Spleen (tissue), 11 donors: ENCODE data around the gene MKRN2. TPM values are rescaled to one million over a fixed set of nuclear protein-coding genes. Genes with fewer than 3 reads are reported as not detected.

Experiments
- DNase-seq: peaks from one replicate; pipeline ENCODE4 v3.0.0-alpha.2; 2020
- H3K27ac ChIP-seq, 8 donors: fragments of 200-600 bp; sonication (generic) in 7 of 8; 1 replicate in 4 of 8; 2 replicates in 4 of 8; pipeline versions ENCODE4 v1.5.0 to v1.8.0; 2016 to 2021; ENCODE audit warnings: inconsistent platforms in 4 of 8, mild to moderate bottlenecking in 4 of 8, moderate library complexity in 1 of 8
- H3K27me3 ChIP-seq, 7 donors: fragments of 200-600 bp; sonication (generic) in 6 of 7; replicated peaks in 1 of 7; 1 replicate in 4 of 7; 2 replicates in 3 of 7; pipeline versions ENCODE4 v1.5.0 to v1.8.0; 2016 to 2021; ENCODE audit warnings: inconsistent platforms in 3 of 7, mild to moderate bottlenecking in 1 of 7
- H3K36me3 ChIP-seq, 6 donors: fragments of 200-600 bp; sonication (generic) in 5 of 6; 1 replicate in 4 of 6; 2 replicates in 2 of 6; pipeline versions ENCODE4 v1.5.0 to v1.8.0; 2016 to 2021; ENCODE audit warnings: inconsistent platforms in 2 of 6
- H3K4me1 ChIP-seq, 6 donors: fragments of 200-600 bp; sonication (generic) in 5 of 6; 1 replicate in 3 of 6; 2 replicates in 3 of 6; pipeline versions ENCODE4 v1.5.0 to v1.8.0; 2016 to 2021; ENCODE audit warnings: inconsistent platforms in 3 of 6
- H3K4me3 ChIP-seq, 8 donors: fragments of 200-600 bp; sonication (generic) in 7 of 8; 1 replicate in 4 of 8; 2 replicates in 4 of 8; pipeline versions ENCODE4 v1.5.0 to v1.8.0; 2016 to 2021; ENCODE audit warnings: inconsistent platforms in 4 of 8, mild to moderate bottlenecking in 4 of 8, moderate library complexity in 2 of 8
- H3K9me3 ChIP-seq, 8 donors: fragments of 200-600 bp; sonication (generic) in 7 of 8; 1 replicate in 4 of 8; 2 replicates in 4 of 8; pipeline versions ENCODE4 v1.5.0 to v1.8.0; 2016 to 2021; ENCODE audit warnings: inconsistent platforms in 4 of 8
- CTCF ChIP-seq, 11 experiments: fragments of 200-600 bp in 7 of 11; fragments of 450-650 bp in 4 of 11; sonication (generic) in 4 of 11; IDR thresholded peaks in 8 of 11; conservative IDR thresholded peaks in 3 of 11; 1 replicate in 7 of 11; 2 replicates in 4 of 11; pipeline versions ENCODE4 v1.4.0 to v1.8.0; 2016 to 2021; ENCODE audit warnings: antibody characterized with exemption in 11 of 11, inconsistent platforms in 4 of 11, mild to moderate bottlenecking in 1 of 11
- POLR2A ChIP-seq, 3 donors: fragments of 450-650 bp; IDR thresholded peaks; one replicate each; pipeline ENCODE4 v1.5.1; 2017; ENCODE audit warnings: antibody characterized with exemption in 3 of 3, mild to moderate bottlenecking in 1 of 3
- POLR2AphosphoS5 ChIP-seq, 3 donors: sonication (generic); formaldehyde crosslinking; IDR thresholded peaks; one replicate each; pipeline ENCODE4 v1.5.1; 2017; ENCODE audit warnings: antibody characterized with exemption in 3 of 3
- WGBS, 5 donors: extraction: QIAGEN DNeasy Blood & Tissue Kit in 3 of 5; methylation state at CpG; one replicate each; pipeline versions ENCODE4 v1.1.5 to v1.1.7; 2013 to 2018; 5-methylcytosine and 5-hydroxymethylcytosine counted together
- intact Hi-C: fragments of 100-400 bp; cut with DNase I; formaldehyde crosslinking; loops from one replicate; pipeline ENCODE4 v1.15.0; 2023; ENCODE audit warnings: low total_unique reads
- polyA plus RNA-seq, 3 donors: library from polyadenylated mRNA; stranded (reverse); fragments of 200-250 nt; gene quantifications; one replicate each; pipeline ENCODE4 v1.2.1, GENCODE V29; 2013
- total RNA-seq, 7 donors: library from RNA; depleted of rRNA in 3 of 7; stranded (reverse); fragments of >200 nt in 3 of 7; fragmentation: NEBNext Ultra II Directional in 4 of 7; extraction: Animal tissue kit (Norgen Biotek cat#: 25700) in 4 of 7; gene quantifications; one replicate each; pipeline versions ENCODE4 v1.1.0 to v1.2.1, GENCODE V29; 2016 to 2021
- donor health status: healthy with polysubstance abuse.
- donor health status: DM: no; HTN: no; CAD: no; lungs with moderate emphysema.
- donor health status: DM: no; HTN: no; CAD: no.
- donor health status: Bipolar disorder and iron deficiency.
- donor health status: healthy.
- donor health status: DM: no; HTN: no; CAD: no.
- donor health status: DM: yes; HTN: yes; CAD: no.

Gene MKRN2
- total and polyA plus RNA-seq, 10 donors: 11.1 to 27.4 (median 19.7) TPM

GRCh38 chr3:12590096-12590495, 33.2 kb downstream of the MKRN2 start:
- 33 to 82% (median 50%) methylated on average over 1 to 4 of the region's 4 CpGs; no CpG with 5 or more reads in 1 of the 5 donors for WGBS, 5 donors
- peaks cover 0 to 100% (median 94%) of the 10 kb centered on the region in 6 donors for H3K36me3 ChIP-seq
- TF ChIP-seq CTCF (IDR thresholded peaks at IDR 0.05 in 8 of 11, conservative IDR thresholded peaks at IDR 0.05 in 3 of 11) (no peak), POLR2A (IDR thresholded peaks at IDR 0.05) (no peak)
- intact Hi-C loops: no loop called here
- H3K4me1 ChIP-seq: peaks cover 0 to 24% (median 8%) of the 10 kb centered on the region in 6 donors
- H3K9me3 ChIP-seq: no peaks in the 10 kb centered on the region
- no peaks in the 10 kb centered on the region for H3K27me3 ChIP-seq
- DNase-seq: no peak
- H3K4me3 ChIP-seq: no peak overlapping the region
- peak overlapping the region in 6 of 8 donors; percentile 20 to 72 (median 62) for H3K27ac ChIP-seq

GRCh38 chr3:12591456-12591855, 34.6 kb downstream of the MKRN2 start:
- whole genome bisulfite sequencing, 5 donors: 83 to 96% (median 90%) methylated on average over 6 of the region's 6 CpGs
- peaks cover 0 to 24% (median 8%) of the 10 kb centered on the region in 6 donors for H3K4me1 ChIP-seq
- no peaks in the 10 kb centered on the region for H3K9me3 ChIP-seq
- DNase-seq: no peak
- H3K27me3 ChIP-seq: no peaks in the 10 kb centered on the region
- H3K27ac ChIP-seq: peak overlapping the region in 2 of 8 donors; percentile 13 to 72
- H3K4me3 ChIP-seq: no peak overlapping the region
- TF ChIP-seq CTCF (IDR thresholded peaks at IDR 0.05 in 8 of 11, conservative IDR thresholded peaks at IDR 0.05 in 3 of 11): no peak
- no peak for TF ChIP-seq POLR2AphosphoS5 (IDR thresholded peaks at IDR 0.05)
- TF ChIP-seq POLR2A (IDR thresholded peaks at IDR 0.05): no peak
- intact Hi-C loops: no loop called here
- H3K36me3 ChIP-seq: peaks cover 0 to 100% (median 94%) of the 10 kb centered on the region in 6 donors

GRCh38 chr3:12591997-12592715, 35.3 kb downstream of the MKRN2 start:
- Histone ChIP-seq H3K27me3 (no peaks in the 10 kb centered on the region), H3K9me3 (no peaks in the 10 kb centered on the region), H3K4me3 (no peak overlapping the region), H3K27ac (peak overlapping the region in 1 of 8 donors; percentile 13), H3K36me3 (peaks cover 0 to 100% (median 94%) of the 10 kb centered on the region in 6 donors), H3K4me1 (peaks cover 0 to 24% (median 8%) of the 10 kb centered on the region in 6 donors)
- TF ChIP-seq POLR2AphosphoS5 (IDR thresholded peaks at IDR 0.05) (no peak), CTCF (IDR thresholded peaks at IDR 0.05 in 8 of 11, conservative IDR thresholded peaks at IDR 0.05 in 3 of 11) (no peak), POLR2A (IDR thresholded peaks at IDR 0.05) (no peak)
- DNase-seq: no peak
- intact Hi-C loops: no loop called here
- 83 to 97% (median 93%) methylated on average over 4 of the region's 4 CpGs for WGBS, 5 donors

GRCh38 chr3:12593473-12593872, 36.6 kb downstream of the MKRN2 start:
- H3K27me3 ChIP-seq: no peaks in the 10 kb centered on the region
- H3K4me3 ChIP-seq: no peak overlapping the region
- H3K36me3 ChIP-seq: peaks cover 0 to 100% (median 96%) of the 10 kb centered on the region in 6 donors
- H3K27ac ChIP-seq: no peak overlapping the region
- H3K4me1 ChIP-seq: peaks cover 0 to 24% (median 8%) of the 10 kb centered on the region in 6 donors
- no peak for DNase-seq
- no peak for TF ChIP-seq CTCF (IDR thresholded peaks at IDR 0.05 in 8 of 11, conservative IDR thresholded peaks at IDR 0.05 in 3 of 11)
- no peak for TF ChIP-seq POLR2AphosphoS5 (IDR thresholded peaks at IDR 0.05)
- no peak for TF ChIP-seq POLR2A (IDR thresholded peaks at IDR 0.05)
- intact Hi-C loops: no loop called here
- H3K9me3 ChIP-seq: no peaks in the 10 kb centered on the region
- WGBS, 5 donors: 83 to 94% (median 91%) methylated on average over 3 of the region's 3 CpGs
